Measurements from ENCODE around the gene UBE2E3.
"Not testable (repeated sequence)": the region's sequence is repeated elsewhere in the genome, so short reads cannot be mapped to it uniquely, and the experiment has no call there.

The UBE2E3 gene

GRCh38 chr2:181036848-181037603 is 56.6 kb downstream of the UBE2E3 start:
- DNase-seq = no peak

- no peak for DNase-seq
Observed at GRCh38 chr2:181037922-181038321, 57.5 kb downstream of the UBE2E3 start.

DNA sequence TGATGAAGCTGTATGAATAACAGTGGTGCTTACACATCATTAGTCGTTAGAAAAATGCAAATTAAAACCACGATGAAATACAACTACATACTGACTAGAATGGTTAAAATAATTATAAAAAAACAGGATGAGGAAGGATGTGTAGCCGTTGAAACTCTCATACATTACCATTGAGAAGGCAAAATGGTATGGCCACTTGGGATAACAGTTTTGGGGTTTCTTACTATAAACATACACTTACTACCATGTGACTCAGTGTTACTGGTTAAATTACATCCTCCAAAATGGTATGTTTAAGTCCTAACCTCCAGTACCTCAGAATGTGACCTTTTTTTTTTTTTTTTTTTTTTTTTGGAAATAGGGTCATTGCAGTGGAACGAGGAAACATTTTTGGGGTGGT is 58.4 kb downstream of the UBE2E3 start:
- DNase-seq = no peak

DNA sequence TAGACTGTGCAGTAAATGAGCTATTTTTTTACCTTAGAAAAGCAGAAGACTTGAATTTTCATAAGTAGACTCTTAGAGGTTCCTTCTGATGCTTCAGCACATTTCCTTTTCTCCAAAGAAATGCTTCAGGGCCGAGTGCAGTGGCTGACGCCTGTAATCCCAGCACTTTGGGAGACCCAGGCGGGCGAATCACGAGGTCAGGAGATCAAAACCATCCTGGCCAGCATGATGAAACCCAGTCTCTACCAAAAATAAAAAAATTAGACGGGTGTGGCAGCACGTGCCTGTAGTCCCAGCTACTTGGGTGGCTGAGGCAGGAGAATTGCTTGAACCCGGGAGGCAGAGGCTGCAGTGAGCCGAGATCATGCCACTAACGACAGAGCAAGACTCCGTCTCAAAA is 60.4 kb downstream of the UBE2E3 start:
- not testable (repeated sequence) for DNase-seq

DNA sequence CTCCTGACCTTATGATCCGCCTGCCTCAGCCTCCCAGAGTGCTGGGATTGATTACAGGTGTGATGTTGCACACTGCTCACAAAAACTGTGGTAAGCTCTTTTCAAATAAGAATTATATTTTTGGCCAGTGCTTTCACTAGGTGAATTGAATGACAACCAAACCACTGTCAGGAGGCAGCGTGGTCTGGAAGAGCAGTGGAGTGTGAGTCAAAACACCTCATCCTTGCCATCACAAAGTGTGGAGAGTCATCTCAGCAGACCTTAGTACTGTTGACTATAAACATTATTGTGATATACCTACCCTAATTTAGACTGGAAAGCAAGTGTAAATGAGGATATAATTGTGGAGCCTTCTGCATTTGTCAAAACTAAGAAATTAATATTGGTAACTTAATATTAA is 61.3 kb downstream of the UBE2E3 start:
- DNase-seq = no peak

DNA sequence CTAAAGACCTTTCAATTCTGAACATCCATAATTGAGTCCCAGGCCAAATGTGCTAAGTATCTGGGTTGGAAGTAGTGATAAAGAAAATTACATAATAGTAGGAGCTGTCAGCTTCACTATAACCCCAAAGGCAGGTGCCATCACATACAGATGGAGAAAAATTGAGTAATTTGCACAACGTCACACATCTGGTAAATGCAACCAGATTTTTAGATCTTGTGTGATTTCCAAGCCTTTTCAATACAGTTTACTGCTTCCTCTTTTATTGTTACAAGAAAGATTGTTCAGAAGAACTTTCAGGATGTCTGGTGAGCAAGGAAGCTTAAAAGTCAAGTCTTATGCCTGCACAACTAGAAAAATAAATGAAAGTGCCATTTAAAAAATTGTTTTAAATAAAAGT is 62.3 kb downstream of the UBE2E3 start:
- no peak for DNase-seq

- DNase-seq = no peak
Observed at GRCh38 chr2:181046833-181047232, 66.4 kb downstream of the UBE2E3 start.

DNA sequence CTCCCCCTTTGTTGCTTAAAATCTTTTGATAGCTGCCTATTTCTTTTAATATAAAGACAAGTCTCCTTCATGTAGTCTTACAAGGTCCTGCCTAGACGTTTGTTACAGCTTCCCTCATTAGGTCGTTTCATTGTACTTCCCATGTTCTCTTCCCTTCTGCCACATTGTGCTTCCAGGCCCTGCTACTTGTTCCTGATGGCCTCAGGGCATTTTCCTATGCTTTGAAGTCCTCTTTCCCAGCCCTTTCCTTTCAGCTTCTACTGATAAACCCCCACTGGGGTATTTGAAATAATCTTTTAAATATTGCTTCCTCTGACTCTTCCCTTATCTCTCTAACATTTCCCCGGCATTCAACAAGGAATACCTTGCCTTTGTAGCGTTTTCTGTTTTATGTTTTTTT is 67.4 kb downstream of the UBE2E3 start:
- DNase-seq = no peak

DNA sequence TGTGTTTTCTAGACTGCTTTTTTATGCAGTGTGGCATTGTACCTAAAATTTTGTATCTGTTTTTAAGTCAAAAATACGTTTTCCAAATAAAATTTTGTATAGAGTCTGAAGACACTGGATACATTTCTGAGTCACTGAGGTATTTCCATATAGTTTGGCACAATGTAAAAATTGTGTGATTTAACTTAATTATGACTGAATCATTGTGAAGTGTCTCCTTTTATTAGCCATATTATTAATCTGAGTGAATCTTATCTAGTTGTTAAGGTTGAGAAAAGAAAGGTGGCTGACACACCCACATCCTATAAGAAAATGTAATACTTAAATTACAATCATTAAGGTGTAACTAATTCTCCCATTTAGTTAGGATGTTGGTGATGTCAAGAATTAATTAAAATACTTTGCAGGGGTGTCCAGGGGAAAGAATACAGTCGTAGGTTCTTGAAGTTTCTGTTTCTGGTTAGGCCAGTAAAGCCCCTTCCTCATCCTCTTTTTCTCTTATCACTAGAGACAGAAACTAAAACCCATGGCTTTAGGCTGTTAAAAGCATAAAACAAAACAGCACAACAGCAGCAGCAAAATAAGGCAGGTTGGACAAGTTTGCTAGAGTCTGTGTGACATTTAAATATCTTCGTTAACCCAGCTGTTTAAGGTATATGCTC is 71.6 kb downstream of the UBE2E3 start:
- DNase-seq = no peak

GRCh38 chr2:181052523-181052891 is 72.1 kb downstream of the UBE2E3 start:
- no peak for DNase-seq

DNA sequence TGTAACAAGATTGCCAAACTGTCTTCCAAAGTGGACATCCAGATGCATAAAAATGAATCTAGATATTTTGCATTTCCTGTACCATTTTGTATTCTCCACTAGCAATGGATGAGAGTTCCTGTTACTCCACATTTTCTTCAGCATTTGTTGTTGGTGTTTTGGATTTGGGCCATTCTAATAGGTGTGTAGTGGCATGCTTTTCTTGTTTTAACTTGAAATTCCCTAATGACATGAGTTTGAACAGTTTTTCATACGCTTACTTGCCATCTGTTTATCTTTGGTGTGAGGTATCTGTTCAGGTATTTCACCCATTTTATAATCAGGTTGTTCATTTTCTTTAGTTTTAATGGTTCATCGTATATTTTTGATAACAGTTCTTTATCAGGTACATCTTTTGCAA is 73.9 kb downstream of the UBE2E3 start:
- DNase-seq = peak; percentile 40

GRCh38 chr2:181054843-181055242 is 74.4 kb downstream of the UBE2E3 start:
- no peak for DNase-seq

- peak; percentile 11 for DNase-seq
Observed at GRCh38 chr2:181058378-181059269, 78.2 kb downstream of the UBE2E3 start.

GRCh38 chr2:181063696-181064095 is 83.3 kb downstream of the UBE2E3 start:
- no peak for DNase-seq

GRCh38 chr2:181065458-181065857 is 85.1 kb downstream of the UBE2E3 start:
- no peak for DNase-seq

GRCh38 chr2:181066333-181066732 is 85.9 kb downstream of the UBE2E3 start:
- no peak for DNase-seq

DNA sequence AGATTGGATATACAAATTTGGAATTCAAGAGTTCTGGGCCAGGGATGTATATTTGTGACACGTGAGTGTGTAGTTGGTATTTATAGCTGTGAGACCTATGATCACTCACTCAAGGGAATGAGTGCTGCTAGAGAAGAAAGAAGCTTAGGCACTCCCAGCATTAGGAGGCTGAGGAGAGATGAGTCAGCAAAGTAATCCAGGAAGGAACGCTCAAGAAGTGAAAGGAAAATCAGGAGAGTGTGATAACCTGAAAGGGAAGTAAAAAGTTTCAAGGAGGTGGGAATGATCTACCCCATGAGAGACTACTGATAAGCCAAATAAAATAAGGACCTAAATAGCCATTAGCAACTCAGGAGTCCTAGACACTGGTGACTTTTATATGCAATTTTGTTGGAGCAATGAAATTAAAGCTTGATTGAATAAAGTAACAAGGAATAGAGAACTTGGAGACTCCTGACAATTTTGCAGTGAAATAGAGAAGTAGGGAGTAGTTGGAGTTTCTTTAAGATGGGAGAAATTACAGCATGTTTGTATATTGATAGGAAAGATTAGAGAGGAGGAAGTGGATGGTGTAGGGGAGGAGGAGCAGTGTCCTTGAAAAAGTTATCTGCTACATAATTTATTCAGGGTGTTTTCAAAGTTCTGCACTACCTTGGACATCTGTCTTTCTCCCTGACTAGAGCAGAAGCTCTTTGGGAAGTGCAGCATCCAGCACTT is 89.9 kb downstream of the UBE2E3 start:
- DNase-seq = no peak

GRCh38 chr2:181070836-181071200 is 90.4 kb downstream of the UBE2E3 start:
- no peak for DNase-seq

DNA sequence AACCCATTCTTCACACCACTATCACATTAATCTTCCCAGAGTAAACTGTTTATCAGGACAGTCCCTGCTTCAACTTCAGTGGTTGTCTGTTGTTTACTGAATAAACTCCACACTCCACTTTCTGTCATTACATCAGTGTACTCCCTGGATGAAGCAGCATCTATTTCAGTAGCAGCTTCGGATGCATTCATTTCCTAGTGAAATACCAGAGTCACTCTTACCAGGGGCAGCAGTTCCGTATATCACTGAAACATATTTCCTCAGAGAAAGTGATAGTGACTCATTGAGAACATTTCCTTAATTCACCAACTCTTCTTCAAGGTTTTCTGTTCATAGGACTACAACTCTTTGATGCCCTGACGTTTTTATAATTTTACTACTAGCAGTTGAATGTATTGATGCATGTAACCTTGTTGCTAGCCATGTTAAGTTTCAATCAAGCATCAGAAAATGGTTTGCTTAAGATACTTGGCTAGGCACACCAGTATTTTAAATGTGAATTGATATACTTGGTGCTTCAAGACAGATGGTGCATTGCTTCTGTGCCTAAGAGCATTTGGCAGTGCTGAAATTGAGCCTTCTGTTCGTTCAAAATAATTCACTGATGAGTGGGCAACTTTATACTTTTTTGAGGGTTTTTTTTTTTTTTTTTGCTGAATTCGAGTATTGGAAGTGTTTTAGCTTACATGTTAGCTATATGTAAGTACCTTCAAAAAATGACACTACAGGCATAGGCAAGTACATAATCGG is 92.3 kb downstream of the UBE2E3 start:
- DNase-seq = peak; percentile 95

DNA sequence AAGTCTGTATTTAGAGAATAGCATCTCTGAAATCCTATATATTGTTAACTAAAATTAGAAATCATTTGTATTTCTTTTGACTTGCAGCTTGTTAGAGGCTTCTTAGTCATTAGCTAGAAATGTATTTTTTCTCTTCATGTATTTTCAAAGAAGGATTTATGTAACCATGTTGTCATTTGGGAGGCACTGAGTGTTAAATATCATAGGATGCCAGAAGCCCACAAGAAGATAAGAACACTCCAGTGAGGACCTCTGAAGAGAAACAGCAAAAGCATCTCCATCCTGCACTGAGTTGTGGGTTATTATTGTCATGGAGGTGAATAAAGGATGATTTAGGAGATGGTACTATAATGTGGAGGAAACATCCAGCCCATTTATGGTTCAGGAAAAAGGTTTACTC is 93.5 kb downstream of the UBE2E3 start:
- DNase-seq = no peak

DNA sequence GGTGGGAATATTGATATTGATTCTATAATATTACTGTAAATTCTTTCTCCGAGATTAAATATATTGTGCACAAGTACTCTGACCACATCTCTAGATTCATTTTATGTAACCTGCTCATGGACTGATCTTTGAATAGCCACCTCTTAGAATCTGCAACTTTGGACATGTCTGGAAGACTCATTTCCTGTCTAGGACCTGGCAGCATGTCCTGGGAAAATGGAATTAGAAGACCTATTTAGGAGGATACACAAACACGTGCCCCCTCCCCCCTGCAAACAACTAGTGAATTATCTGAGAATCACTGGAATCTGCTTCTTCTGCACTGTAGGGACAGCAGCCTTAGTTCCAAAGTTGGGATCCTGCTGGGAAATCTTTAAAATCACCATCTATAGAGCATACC is 94.1 kb downstream of the UBE2E3 start:
- DNase-seq = no peak

DNA sequence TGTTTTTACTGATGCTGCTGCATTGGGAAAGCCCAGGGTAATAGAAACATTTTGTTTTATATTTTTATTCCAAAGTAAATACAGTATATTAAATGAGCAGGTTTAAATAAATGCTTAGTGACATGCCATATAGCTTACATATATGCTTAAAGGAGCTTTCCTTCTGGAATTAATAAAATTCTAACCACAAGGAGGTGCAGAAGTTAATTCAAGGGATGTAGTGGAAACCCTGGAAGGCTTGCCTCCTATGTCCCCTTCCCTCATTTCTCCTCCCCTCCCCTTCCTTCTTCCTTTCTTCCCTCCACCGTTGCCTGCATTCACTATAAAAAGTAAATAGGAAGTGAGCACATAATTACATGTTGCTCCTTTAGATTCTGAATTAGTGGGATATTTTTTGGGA is 96.3 kb downstream of the UBE2E3 start:
- DNase-seq = no peak
